HT1080 (cell line): ENCODE data around the gene KCNJ10. TPM values are rescaled to one million over a fixed set of nuclear protein-coding genes. Genes with fewer than 3 reads are reported as not detected.
A peak's percentile ranks its signal among the peaks of the same experiment; 100 is the strongest.

Experiments used
- DNase-seq: peaks from one replicate; pipeline ENCODE4 v3.0.0-alpha.2; 2015; ENCODE audit warnings: low read depth
- total RNA-seq: library from RNA; depleted of rRNA; stranded (reverse); fragments of >200 nt; shearing (Covaris generic); gene quantifications from 2 replicates; pipeline ENCODE4 v1.2.3, GENCODE V29; 2014

KCNJ10 gene
- total RNA-seq, 1 experiment from 2014 or later, result not detected

DNA sequence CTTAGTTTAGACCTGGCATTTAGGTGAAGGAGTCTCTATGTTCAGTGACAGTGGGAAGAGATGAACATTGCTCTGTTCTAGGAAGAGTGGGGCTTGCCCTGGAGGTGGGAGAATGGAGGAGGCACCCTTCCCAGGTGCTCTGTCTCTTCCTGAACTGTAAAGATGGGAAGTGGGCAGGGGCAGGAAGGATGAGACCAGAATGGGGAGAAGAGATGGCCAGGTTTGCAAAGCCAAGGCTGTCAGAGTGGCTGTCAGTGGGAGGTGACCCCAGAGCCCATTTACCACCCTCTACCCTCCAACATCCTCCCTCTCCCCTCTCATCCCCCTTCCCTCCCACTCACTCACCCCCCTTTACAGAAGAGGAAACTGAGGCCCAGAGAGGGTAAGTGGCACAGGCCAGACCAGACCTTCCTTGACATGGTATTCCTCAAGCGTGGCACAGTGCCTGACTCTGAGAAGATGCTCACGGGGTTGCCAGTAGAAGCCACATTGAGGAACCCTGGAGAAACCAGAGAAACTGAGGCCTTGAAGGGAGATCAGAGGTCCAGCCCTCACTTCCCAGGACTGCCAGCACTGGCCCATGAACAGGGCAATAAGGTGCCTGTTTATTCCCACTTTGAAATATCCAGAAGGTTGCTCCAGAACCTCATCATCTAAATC lies 29.9 kb upstream of the KCNJ10 start:
- no peak for DNase-seq

DNA sequence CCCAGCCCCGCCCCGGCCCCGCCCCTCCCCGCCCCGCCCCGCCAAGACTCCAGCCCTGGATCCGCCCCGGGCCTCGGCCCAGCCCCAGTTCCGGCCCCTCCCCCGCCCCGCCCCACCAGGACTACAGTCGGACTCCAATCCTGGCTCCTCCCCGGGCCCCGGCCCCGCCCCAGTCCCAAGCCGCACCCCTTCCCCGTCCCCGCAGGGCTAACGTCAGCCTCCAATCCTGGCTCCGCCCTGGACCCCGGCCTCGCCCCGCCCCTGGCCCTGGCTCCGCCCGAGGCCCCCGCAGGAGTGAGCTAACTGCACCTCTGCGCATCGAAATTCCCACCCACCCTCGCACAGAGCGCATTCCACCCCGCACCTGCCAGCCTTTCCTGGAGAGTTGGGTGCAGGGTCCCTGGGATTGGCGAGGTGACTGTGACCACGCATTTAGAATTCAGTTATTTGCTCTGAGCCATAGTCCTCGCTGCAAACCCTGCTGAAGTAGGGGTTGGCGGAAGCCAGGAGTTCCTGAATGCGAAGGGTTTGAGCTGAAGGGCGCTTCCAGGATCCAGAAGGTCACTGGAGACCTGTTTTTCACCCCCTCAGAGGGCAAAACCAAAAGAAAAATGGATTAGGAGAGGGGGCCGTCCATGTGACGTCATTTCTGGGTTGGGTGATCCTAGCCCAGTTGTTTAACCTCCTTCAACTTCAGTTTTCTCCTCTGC lies 29.0 kb upstream of the KCNJ10 start:
- DNase-seq, result peak; percentile 54

DNA sequence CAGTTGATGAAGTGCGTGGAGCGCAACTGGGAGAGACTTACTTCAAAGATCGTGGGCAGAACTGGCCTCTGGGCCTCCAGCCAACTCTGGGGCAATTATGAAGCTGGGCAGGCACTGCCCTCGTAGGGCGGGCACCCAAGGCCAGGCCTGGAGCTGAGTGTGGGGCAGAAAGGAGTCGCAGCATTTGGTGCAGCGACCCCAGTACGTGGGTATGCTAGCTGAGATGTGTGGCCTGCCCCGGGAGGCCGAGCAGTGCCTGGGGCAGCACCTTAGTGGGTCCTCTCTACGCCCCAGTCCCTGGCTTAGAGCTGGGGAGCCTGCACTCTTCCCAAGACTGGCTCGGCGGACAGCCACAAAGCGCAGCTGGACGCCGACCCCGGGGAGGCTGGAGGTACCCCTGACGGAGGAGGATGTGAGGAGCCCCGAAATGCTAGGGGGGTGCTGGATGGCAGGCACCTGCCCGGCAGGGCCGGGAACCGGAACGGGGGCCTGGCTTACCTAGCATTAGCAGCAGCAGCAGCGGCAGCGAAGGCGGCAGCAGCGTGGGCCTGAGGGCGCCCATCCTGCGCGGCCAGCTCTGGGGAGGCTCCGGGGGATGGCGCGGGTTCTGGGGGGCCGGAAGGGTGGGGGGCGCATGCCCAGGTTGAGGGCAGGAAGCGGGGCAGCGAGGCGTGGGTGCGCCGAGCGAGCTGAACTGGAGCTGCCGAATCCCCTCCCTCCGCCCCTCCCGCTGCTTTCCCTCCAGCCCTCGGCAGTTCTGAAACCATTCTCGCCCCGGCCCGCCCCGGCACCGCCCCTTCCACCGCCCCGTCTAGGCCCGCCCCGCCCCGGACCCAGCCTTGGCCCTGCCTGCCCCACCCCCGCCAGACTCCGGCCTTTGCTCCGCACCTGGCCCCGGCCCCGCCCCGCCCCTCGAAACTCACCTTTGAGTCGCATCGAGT lies 28.2 kb upstream of the KCNJ10 start, which contains the start of gene IGSF8:
IGSF8 (minus strand) TSS at position 709 of the 941 bp plus-strand sequence; CDS start at position 562, 147 bp downstream.
- DNase-seq, result peak; percentile 33

DNA sequence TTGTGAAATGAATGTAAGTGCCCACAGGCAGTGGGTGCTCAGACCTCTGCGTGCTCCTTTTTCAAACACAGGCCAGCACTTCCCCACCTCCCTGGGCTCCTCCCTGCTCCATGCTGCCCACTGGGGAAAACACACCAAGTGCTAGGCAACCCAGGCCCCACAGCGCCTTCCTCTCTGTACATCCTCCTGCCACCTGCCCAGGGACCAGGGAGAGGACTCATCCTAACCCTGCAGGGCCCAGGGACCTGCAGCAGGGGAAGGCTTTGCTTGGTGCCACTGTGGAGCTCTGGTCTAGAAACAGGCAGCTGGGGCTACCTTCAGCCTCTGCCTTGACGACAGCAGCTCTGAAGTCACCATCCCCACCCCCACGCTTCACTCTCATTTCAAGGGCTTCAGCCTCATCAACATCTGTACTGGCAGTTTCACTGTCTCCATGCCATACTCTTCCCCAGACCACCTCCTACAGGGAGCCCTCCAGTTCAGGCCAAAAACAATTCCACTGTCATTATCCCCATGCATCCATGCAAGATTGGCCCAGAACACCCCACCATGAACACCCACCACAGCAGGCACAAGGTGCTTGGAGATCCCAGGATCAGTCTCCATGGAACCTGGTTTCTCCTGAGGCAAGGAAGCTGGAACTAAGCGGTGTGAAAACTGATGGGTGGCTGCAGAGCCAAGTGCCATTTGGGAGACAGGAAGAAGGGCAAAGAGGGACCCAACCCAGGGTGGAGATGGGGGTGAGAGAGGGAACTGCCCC lies 27.4 kb upstream of the KCNJ10 start:
- no peak for DNase-seq

DNA sequence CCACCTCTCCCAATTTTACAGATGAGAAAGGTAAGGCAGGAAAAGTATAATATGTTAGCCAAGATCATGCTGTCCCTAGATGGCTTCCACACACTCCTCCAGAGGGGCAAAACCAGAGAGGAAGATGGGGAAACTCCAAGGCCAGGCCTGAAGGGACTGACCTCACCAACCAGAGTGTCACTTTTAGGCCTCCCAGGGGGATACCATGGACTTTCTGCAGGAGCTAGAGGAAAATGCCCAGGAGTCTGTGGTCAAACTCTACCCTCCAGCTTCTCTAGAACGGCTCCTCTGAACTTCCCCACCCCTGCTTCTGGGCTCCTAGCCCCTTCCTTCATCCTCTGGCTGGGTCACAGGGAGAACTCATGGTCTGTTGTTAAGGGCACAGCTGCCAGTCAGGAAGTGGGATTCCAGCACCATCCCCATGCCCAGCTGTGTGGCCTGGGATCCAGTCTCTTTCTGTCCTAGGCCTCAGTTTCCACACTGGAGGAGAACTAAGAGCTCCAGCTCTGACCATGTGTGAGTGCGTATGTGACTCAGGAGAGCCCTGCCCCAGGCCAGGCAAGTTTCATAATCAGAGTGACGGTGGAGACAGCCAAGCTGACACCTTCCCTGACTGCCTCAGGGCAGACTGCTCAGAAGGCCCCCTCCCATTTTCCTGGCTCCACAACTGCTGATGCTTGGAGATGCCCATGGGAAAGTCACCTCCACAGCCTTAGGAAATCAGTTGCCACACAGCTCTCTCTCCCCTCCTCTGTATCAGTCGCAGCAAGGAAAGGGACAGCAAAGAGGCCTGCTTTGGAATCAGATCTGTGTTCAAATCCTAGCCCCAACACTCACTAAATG lies 26.5 kb upstream of the KCNJ10 start:
- DNase-seq, result no peak

DNA sequence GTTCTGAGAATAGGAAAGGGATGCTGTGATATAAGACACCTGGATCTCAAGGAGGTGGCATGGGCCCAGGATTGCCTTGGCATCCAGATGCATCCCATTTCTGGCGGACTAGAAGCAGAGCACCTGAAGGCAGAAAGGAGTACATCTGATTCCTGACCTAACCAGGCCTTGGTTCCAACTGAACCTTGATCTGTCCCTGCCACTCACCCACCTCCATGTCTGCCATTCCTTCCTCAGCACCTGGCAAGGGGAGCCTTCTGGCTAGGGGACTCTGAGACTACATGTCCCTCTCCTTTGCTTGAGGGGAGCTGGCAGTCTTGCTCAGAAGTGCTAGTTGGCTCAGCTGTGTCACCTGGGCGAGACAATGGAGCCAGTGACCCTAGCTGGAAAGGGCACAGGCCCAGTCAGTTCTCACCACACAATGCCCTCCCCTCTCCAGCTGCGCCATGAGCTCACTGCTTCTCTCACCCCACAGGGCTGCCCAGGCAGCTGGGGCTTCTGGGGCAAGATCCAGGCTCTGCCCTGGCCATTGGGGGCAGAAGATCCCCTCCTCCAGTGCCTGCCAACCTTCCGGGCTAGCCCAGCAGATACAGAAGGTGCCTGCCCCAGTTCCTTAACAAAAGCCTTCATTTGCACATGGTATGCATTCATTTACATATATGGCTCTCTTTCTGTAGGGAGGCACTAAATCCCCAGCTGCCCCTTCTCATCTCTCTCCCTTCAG lies 25.6 kb upstream of the KCNJ10 start:
- DNase-seq, result no peak

DNA sequence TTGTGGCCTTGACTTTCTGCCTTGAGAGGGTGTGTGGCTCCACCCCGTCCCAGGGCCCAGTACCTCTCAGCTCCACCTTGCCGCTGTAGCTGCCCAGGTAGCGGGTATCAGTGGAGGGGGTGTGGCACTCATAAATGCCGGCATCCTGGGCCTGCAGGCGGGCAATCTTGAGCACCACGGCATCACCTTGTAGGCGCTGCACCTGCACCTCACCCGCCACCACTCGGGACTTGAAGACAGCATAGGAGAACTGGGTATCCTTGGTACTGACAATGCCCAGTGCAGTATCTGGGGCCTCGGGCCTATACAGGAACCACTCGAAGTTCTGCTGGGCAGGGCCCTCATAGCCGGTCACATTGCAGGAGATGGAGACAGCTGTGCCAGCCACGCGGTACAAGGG lies 24.8 kb upstream of the KCNJ10 start:
- no peak for DNase-seq

DNA sequence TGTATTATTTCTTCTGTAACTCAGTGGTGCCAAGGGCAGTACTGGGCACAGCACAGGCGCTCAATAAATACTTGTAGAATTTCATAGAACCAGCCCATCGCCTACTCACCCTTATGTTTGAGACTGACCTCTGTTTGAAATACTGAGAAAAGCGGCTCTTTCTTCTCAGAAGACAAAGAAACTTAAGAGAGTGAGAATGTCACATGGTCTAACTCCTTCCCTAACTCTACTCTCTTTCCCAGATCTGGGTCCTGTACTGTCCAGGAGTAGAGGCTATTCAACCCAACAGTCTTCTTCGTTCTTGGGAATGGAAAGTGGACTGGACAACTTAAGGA lies 24.3 kb upstream of the KCNJ10 start:
- no peak for DNase-seq

DNA sequence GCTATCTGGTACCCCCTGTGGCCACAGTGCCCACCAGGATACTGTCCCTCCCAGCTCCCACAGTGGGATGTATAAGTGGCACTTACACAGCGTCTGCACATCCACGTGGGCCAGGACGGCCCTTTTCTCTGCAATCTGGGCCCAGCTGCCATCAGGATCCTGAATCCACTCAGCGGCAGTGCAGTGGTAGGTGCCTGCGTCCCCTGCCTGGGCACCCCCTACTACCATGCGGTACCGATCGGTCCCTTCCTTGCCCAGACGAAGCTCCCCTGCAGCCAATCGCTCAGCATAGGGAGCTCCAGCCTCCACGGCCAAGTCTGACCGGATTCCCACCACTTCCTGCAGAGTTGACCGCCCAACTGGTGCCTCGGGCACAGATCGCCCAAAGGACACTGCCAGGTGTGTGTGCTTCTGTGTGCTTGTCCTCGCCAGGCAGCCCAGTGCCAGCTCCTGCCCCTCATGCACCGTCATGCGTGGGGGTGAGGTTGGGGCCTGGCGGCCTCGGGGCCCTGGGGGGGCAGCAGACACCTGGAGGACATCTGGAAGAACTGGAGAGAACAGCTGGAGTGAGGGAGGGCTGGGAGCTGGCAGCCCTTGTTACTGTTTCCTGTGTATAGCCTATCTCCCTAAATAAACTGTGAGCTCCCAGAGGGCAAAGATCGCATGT lies 23.8 kb upstream of the KCNJ10 start:
- DNase-seq, result no peak

DNA sequence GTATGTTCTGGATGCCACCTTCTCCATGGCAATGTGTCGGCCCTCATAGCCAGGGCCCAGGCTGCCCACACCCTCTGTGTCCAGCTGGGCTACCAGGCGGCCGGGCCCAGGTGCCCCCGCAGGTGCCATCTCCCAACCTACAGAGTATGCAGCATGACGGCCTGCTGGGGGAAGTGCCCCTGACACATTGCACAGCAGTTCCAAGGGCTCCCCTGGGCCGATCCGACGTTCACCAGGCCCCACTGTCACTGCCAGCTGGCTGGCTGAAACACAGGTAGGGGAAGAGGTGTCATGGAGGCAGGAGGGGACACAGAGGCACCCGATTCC lies 23.1 kb upstream of the KCNJ10 start:
- DNase-seq, result no peak

DNA sequence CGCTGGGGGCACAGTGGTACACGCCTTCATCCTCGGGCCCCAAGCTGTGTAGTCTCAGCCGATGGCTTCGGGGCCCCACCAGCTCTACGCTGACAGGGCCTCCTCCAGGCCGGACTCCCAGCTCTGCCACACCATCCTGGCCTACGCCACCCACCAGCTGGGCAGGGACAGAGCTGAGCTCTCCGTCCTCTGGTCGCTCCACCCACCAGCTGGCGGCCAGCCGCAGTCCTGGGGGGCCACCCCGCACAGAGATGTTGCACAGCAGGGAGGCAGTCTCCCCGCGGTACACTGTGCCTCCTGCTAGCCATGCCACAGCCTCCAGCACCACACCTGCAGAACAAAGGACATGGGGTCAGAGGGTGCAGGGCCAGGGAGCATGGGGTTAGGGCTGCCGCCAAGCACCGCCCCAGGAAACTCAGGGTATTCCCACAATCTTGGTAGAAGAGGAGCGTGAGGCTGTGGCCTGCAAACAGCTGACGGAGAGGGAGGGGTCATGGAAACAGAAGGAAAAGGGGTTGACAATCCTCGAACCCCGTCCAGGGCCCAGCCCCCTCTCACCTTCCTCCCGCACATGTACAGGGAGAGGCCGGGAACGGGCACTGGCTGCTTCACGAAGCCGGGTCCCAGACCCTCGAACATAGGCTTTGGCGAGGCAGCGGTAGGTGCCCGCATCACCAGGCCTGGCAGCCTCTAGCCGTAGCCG lies 22.6 kb upstream of the KCNJ10 start:
- no peak for DNase-seq

DNA sequence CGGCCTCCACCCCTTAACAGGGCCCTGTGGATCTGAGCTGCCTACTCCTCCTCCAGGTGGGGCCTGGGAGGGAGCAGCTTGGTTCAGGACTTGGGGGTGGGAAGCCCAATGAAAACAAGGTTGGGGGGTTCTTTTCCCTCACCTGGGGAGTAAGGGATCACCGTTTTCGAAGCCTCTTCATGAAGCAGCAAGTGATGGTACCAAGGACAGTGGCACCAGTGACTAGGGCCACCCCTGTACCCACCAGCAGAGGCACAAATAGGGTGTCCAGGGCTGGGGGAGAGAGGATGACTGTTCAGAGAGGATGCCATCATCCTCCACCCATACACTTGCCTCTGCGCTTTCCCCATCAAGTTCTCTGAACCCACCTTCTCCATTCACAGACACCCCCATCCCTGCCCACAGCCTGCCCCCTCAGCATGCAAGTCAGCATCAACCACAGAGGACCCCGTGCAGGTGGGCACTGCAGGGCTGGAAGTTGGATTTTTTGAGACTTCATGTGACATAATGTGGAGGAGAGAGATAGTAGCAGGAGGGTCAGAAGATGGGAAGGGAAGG lies 21.8 kb upstream of the KCNJ10 start:
- no peak for DNase-seq

DNA sequence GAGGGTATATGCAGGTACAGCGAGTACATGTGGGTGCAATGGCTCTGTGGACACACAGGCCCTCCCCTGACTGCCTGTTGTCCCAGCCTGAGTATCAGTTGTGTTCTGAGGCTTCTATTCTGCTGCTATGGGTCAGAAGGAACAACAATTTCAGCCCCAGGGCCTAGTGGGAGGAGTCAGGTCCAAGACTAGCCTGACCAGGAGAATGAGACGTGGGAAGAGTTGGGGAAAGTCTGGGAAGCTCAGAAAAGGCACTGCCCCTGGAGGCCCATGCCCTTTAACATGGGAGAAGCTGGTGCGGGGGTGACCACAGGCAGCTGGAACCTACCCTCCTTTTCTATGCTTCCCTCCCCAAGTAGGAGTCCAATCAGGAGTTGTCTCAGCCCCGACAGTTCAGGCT lies 20.8 kb upstream of the KCNJ10 start:
- DNase-seq, result no peak

DNA sequence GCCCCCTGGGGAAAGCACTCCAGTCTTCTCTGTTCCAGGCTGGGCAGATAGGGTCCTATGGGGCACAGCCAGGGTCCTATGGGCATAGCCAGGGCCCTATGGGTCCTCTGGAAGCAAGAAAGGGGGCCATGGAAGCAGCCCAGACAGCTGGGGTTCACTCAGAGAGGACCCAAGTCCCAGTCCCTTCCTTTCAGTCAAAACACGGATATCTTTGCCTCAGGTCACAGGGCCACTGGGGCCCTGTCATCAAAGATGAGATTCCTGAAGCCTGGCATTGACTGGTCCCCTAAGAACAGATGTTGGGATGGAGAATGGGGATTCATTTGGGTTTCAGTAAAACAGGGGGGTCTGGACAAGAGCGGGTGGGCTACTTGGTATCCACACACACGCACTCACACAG lies 19.9 kb upstream of the KCNJ10 start:
- no peak for DNase-seq

DNA sequence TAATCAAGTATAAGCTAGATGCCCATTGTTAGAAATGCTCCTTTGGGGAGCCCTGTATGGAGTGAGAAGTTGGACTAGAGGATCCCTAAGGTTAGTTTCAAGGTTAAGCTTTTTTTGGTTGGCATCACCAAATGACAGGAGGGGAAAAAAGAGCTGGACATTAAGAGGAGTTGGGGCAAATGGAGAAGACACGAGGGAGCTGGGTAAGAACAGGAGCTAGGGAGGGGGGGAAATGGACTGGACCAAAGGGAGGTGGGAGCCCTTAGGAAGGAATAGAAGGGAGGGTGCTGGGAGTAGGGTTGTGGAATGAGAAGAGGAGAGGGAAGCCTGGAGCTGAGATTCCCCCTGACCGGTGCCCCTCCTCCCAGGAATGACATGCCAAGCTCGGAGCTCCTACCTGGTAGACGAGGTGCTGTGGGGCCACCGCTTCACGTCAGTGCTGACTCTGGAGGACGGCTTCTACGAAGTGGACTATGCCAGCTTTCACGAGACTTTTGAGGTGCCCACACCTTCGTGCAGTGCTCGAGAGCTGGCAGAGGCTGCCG lies 17.2 kb upstream of the KCNJ10 start:
- no peak for DNase-seq

DNA sequence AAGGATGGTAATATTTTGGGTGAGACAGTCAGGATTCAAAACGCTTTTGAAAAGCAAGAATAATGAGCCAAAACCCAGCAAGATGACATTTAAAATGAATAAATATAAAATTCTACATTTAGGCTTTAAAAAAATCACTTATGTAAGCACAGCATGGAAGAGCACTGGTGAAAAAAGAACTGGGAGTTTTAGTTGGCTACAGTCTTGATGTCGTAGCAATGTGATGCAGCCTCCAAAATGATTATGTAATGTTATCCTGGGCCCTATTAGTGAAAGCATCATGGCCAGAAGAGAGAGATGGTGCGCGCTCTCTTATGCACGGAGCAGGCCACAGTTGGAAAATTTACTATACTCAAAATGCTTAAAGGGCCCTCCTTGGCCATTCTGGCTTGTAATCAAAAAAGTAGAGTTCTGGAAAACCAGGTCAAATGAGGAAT lies 16.5 kb upstream of the KCNJ10 start:
- DNase-seq, result no peak

DNA sequence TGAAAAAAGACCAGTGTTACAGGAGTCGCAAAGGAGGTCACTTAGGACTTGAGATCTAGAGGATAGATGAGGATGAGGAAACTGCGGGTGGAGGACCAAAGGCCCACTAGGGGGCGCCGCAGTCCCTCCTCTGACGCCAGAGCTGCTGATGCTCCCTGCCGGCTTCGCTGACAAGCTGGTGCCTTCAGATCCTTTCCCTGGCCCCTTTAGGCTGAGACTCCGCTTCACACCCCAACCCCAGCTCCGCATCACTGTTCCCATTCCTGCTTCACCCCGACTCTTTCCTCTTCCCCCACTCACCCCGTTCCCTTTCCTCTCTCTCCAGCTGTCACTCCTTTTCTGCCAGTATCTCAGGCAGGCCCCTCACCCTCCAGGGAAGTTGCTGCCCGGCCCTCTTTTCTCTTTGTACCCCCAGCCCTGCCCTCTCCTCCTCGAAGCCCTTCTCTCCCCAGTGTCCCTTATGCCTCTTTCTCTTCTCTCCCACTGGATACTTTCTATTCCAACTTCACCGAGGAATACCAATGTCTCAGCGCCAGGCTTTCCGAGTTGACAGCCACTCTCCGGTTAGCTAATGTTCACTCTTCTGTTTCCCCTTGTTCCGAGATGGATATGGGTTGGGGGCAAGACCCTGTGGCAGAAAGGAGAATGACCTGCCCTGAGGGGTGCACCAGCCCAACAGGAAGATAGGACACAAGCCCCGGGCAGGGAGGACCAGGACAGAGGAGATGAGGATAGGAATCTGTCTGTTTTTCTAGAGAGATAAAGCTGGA lies 15.9 kb upstream of the KCNJ10 start:
- peak; percentile 70 for DNase-seq
